HG03097 (cell line): ENCODE results near the gene RAP1A.
"Not testable (repeated sequence)": the region's sequence is repeated elsewhere in the genome, so short reads cannot be mapped to it uniquely, and the experiment has no call there.

Source experiments
- ATAC-seq: cut with Tn5 transposase; IDR thresholded peaks from one replicate; pipeline ENCODE4 v1.9.1; 2021; ENCODE audit not compliant: unreplicated experiment, low FRiP score

RAP1A gene

DNA sequence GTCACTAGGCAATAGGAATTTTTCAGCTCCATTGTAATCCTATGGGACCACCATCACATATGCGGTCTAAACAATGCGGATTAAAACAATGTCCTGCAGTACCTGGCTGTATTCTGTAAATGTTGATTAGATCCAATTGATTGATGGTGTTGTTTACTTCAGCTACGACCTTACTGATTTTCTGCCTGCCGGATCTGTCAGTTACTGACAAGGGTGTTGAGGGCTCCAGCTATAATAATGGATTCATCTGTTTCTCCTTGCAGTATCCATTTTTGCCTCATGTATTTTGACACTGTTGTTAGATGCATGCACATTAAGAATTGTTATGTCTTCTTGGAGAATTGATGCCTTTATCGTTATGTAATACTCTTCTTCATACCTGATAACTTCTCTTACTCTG, 39.0 kb downstream of the RAP1A start:
- ATAC-seq, result no peak

DNA sequence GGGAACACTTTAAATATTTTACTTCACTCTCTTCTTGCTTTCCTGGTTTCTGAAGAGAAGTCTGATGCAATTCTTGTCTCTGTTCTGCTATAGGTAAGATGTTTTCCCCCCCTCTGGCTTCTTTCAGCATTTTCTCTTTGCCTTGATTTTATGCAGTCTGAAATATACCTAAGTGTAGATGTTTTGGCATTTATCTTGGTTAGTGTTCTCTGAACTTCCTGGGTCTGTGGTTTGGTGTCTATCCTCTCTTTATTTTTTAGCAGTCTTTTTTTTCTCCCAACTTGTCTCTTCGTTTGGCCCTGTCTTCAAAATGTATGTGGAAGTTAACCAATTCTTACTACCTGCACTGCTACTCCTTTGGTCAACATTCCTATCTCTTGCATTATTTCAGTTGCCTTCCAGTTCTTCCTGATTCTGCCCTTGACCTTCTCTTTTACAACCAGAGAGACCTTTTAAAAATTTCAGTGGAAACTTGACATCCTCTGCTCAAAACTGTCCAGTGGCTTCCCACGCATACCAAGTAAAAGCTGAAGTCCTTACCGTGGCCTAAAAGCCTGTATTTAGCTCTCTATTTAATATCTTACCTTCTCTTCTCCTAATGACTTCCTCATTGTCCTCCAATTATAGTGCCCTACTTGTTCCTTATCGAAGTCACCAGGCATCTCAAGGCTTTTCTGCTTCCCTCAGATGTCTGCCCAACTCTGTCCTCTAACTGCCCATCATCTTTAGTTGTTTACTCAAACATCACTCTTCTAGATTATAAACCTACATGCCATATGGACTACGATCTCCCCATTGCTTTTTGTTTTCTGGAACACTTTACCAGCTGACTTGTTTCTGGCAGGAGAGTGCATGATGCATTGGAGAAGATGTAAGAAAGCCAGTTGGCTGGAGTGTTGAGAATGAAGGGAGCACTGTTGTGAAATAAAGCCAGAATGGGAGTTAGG, 40.9 kb downstream of the RAP1A start:
- no peak for ATAC-seq

DNA sequence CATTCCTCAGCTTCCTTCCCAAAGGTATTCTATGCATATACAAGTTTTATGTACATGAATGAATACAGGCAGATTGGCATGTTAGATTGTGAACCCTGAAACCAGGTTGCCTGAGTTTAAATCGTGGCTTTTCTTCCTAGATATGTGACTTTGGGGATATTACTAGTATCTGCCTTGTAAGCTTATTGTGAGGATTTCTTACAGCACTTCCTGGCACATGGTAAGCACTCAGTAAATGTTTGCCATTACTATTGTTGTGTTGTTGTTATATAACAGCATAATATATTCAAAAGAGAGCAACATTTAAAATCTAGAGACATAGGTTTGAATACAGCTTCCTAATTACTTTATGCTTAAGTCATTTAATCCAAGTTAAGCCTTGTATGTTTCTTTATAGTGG, 45.1 kb downstream of the RAP1A start:
- ATAC-seq, result no peak

DNA sequence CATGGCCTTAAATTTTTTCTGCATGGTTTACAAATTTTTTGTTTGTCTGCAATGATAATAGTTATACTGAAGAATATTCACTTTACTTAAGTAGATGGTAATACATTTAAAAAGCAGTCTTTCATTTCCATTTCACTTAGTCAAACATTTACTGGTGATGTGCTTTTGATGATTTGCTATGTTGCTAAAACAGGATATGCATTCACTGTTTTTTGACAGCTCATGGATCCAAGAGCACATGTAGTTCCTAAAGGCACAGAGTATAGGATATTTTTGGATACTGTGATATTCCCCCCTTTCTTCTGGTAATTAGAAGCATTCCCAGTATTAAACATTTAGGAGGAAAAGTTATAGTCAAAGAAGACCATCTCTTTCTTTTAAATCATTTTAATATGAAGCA, 45.9 kb downstream of the RAP1A start:
- ATAC-seq, result no peak

DNA sequence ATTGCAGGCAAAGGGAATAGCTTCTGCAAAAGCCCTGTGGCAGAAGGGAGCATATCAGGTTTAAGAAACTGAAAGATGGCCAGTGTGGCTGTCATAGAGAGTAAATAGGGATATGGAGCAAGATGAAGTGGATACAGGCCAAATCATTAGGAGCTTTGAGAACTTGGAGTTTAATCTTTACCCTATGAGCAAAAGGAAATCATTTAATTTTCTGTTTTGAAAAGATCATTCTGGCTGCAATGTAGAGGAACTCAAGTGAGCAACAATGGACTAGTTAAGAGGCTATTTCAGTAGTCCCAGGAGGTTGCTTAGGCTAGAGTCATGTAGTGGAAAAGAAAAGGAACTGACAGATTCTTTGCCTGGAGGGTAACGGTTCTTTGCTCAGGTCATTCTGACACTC, 47.2 kb downstream of the RAP1A start:
- no peak for ATAC-seq

DNA sequence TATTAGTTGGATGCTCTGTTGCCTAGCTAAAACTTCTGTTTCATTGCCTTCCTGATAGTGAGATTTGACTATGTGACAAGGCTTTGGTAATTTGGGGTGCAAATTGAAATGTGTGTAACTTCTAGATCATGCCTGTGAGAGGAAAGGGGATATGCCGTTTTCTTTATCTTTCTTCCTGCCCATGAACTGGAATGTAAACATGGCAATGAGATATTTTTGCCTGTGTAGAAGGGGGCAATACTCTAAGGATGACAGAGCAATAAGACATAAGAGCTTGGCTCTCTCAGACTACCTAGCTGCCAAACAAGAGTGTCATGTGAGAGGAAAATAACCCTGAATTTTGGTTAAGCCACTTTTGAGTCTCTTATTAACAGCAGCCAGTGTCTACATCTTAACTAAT, 49.7 kb downstream of the RAP1A start:
- no peak for ATAC-seq

DNA sequence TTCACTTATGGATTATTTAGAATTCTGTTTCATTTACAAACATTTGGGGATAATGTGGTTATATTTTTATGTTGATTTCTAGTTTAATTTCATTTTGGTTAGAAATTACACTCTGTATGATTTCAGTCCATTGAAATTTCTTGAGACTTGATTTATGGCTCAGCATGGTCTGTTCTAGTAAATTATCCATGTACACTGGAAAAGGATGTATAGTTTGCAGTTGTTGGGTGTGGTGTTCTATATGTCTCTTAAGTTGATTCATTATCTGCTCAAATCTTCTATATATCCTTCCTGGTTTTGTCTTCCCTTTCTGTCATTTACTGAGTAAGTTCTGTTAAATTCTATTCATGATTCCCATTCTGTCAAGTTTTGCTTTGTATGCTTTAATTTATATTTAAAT, 52.3 kb downstream of the RAP1A start:
- no peak for ATAC-seq

DNA sequence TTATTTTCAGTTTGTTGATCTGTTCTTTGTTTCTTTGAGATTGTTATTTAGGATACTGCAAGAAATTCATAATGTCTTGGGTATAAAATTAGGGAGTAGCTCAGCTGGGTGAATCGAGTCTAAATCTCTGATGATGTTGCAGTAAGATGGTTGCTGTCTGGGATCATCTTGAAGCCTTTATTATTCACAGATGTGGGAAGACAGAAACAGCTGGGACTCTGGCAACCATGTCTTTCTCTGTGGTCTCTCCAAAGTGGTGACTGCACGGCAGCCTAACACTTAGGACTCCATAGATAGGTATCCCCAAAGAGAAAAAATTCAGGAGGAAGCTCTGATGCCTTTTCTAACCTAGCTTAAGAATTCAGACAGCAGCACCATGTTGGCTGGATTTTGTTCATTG, 52.7 kb downstream of the RAP1A start:
- no peak for ATAC-seq

DNA sequence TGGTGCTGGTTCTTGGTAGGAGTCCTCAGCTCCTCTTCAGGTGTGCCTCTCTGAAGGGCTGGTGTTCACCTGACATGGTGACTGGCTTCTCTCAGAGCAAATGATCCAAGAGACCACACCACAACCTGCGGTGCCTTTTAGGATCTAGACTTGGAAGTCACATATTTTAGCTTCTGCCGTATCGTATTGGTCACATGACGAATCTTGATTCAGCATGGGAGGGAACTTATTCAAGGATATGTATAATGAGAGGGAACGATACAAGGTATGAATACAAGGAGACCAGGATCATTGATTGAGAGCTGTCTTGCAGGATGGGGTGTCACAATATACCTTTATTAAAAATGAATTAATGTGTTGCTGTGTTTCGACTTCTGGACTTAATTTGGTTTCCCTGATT, 58.0 kb downstream of the RAP1A start:
- ATAC-seq, result no peak

DNA sequence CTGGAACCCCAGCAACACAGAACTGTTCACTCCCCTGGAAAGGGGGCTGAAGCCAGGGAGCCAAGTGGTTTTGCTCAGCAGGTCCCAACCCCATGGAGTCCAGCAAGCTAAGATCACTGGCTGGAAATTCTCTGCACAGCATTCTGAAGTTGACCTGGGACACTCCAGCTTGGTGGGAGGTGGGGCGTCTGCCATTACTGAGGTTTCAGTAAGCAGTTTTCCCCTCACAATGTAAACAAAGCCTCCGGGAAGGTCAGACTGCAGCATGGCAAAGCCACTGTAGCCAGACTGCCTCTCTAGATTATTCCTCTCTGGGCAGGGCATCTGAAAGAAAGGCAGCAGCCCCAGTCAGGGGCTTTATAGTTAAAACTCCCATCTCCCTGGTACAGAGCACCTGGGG, 60.0 kb downstream of the RAP1A start:
- no peak for ATAC-seq

DNA sequence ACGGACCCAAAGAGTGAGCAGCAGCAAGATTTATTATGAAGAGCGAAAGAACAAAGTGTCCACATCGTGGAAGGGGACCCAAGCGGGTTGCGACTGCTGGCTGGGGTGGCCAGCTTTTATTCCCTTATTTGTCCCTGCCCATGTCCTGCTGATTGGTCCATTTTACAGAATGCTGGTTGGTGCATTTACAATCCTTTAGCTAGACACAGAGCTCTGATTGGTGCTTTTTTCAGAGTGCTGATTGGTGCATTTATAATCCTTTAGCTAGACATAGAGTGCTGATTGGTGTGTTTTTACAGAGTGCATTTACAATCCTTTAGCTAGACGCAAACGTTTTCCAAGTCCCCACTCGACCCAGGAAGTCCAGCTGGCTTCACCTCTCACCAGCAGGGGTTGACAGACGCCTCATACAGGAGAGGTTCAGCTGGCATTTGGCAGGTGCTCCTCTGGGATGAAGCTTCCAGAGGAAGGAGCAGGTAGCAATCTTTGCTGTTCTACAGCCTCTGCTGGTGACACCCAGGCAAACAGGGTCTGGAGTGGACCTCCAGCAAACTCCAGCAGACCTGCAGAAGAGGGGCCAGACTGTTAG, 60.7 kb downstream of the RAP1A start:
- not testable (repeated sequence) for ATAC-seq

DNA sequence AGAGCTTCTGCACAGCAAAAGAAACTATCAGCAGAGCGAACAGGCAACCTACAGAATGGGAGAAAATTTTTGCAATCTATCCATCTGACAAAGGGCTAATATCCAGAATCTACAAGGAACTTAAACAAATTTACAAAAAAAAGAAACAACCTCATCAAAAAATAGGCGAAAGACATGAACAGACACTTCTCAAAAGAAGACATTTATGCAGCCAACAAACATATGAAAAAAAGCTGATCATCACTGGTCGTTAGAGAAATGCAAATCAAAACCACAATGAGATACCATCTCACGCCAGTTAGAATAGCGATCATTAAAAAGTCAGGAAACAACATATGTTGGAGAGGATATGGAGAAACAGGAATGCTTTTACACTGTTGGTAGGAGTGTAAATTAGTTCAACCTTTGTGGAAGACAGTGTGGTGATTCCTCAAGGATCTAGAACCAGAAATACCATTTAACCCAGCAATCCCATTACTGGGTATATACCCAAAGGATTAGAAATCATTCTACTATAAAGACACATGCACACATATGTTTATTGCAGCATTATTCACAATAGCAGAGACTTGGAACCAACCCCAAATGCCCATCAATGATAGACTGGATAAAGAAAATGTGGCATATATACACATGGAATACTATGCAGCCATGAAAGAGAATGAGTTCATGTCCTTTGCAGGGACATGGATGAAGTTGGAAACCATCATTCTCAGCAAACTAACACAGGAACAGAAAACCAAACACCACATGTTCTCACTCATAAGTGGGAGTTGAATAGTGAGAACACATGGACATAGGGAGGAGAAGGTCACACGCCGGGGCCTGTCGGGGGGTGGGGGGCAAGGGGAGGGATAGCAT, 65.9 kb downstream of the RAP1A start:
- not testable (repeated sequence) for ATAC-seq

DNA sequence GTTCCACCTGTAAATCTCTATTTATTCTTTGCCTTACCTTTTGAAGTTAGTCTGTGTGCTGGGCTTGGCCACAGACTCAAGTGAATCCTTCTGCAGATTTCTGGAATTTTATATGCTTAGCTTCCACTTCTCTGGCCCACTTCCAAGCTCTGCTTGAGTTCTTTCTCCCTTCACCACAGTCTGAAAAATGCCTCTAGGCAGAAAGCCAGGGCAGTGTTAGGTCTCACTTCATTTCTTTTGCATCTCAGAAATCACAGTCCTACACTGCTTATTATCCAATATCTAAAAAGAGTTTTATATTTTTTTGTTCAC, 70.7 kb downstream of the RAP1A start:
- ATAC-seq, result no peak

DNA sequence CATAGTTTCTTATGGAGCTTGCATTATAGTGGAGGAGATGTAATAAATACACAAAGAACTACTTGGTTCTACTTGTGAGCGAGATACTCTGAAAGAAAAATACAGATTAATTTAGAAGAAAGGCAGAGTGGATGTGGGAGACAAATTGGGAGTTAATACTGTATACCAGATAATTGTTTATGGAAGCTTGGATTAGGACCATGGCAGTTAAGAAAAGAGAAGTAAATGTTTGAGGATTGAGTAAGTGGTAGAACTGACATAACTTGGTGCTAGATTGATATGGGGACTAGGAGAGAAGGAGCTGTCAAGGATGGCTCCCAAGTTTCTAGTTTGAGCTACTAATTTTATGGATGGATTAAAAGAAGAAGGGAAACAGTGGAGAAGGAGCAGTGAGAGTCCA, 72.3 kb downstream of the RAP1A start:
- ATAC-seq, result no peak

DNA sequence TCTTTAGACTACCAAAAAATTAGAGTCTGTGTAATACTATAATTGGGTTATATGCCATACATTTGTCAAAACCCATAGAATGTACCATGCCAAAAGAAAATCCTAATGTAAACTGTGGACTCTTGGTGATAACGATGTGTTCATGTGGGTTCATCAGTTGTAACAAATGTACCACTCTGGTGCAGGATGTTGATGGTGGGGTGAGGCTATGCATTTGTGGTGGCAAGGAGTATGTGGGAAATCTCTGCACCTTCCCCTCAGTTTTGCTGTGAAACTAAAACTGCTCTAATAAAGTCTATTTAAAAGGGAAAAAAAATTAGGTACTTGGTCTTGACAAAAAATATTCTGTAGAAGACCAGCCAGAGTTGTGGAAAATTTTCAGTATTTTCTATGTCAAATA, 76.2 kb downstream of the RAP1A start:
- ATAC-seq, result no peak

DNA sequence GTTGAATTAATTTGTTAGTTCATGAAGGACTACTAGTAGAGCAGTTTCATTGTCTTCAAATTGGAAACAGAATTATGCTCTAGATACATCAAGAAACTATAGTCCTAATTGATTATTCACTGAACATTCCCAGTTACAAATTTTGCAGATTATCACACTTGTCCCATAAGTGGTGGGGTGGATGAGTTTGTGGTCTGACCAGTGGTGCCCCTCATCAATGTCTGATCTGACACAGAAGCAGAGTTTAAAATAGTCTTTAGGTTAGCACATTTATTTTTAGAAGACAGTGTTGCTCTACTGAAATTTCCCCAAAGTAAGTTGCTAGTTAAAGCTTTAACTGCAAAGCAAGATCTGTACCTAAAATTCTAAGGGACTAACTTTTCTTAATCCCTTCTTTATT, 76.7 kb downstream of the RAP1A start:
- no peak for ATAC-seq

DNA sequence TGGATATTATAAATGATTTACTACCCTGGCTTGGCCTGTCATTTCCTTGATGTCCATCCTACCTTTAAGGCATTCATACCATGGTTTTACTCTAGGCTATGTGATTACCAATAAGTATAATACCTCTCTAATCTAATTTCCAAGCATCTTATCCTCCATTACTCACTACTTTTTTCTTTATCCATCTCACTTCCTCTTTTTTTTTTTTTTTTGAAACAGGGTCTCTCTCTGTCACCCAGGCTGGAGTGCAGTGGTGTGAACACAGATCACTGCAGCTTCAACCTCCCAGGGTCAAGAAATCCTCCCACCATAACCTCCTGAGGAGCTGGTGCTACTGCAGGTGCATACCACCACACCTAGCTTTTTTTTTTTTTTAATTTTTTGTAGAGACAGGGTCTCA, 79.7 kb downstream of the RAP1A start:
- no peak for ATAC-seq

DNA sequence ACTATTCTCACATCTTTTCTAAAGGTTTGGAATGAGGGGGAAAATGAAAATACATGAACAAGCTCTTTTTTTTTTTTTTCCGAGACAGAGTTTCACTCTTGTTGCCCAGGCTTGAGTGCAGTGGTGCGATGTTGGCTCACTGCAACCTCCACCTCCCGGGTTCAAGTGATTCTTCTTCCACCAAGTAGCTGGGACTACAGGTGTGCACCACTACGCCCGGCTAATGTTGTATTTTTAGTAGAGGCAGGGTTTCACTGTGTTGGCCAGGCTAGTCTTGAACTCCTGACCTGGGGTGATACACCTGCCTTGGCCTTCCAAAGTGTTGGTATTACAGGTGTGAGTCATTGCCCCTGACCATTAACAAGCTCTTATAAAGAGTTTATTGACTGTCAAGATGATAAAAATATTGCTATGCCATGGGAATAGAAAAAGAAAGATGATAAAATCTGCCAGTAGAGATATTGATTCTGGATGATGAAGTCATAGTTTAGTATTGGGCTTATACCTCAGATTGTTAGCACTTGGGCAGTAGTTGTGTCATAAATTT, 83.0 kb downstream of the RAP1A start:
- no peak for ATAC-seq

DNA sequence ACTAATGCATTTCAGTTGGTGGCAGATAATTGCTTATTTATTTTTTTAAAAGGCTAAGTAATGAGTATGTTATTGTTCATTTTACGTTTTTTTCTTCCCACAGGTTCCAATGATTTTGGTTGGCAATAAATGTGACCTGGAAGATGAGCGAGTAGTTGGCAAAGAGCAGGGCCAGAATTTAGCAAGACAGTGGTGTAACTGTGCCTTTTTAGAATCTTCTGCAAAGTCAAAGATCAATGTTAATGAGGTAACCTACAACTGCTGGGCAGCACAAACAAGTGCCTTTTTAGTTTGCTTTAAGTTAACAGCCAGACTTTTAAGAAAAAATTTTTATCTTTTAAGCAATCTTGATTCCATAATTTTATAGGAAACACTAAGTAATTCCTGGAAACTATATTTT, 84.7 kb downstream of the RAP1A start:
- no peak for ATAC-seq

DNA sequence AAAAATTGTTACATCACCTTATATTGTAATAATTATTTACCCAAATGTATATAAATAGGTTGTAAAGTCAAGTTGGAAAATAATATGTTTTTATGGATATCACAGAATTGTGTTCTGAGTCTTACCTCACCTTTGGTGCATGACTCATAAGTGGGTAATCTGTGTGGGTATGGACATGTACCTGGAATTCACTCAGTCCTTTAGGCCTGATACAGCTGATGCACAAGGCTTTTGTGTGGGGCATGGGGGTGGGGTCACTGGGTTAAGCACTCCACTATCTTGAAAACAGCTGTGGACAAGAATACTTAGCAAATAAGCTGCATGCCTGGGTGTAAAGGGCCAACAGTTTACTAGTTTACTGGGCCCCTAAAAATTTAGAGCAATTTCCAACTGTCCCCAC, 85.2 kb downstream of the RAP1A start:
- no peak for ATAC-seq

DNA sequence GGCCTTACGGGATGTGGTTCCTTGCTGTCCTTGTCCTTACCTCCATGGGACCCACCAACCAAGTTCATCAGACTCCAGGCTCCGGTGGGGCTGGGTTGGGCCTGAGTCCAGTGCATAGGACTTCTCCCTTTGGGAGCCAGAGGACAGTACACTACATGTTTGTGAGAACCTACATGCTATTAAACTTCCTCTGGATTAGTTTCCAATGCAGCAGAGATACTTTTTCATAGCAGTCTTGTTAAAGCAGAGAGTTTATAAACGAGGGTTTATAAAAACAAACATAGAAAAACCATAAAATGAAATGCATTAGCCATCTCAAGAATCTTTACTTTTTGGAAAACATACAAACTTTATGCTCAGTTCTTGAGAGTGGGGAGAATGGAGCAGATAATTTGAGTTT, 86.3 kb downstream of the RAP1A start:
- no peak for ATAC-seq
